ENCODE data around the gene CCL23. TPM values are rescaled to one million over a fixed set of nuclear protein-coding genes. Genes with fewer than 3 reads are reported as not detected.

Gene CCL23
- total RNA-seq, 1 experiment from 2014 or later, result not detected

Other genes with a start within 250 kb of the CCL23 start
- 22.3 and 27.4 TPM in 2 replicates for gene MMP28, start 222.3 kb downstream of the CCL23 start, total RNA-seq (2022)
- 284 and 337 TPM in 2 replicates for gene TAF15, start 208.5 kb downstream of the CCL23 start, total RNA-seq (2022)
- not detected in 2 replicates for gene HEATR9, start 149.1 kb downstream of the CCL23 start, total RNA-seq (2022)
- gene CCL5, start 137.6 kb downstream of the CCL23 start, total RNA-seq (2022), result not detected in 2 replicates
- 0.44 and 2.6 TPM in 2 replicates for gene RDM1, start 87.2 kb downstream of the CCL23 start, total RNA-seq (2022)
- not detected in 2 replicates for gene LYZL6, start 74.3 kb downstream of the CCL23 start, total RNA-seq (2022)
- gene CCL16, start 36.5 kb downstream of the CCL23 start, total RNA-seq (2022), result not detected in 2 replicates
- gene CCL14, start 31.2 kb downstream of the CCL23 start, total RNA-seq (2022), result not detected in 2 replicates
- not detected in 2 replicates for gene CCL15, start 16.4 kb downstream of the CCL23 start, total RNA-seq (2022)
- gene CCL18, start 46.3 kb upstream of the CCL23 start, total RNA-seq (2022), result not detected in 2 replicates
- not detected in 2 replicates for gene CCL3, start 72.2 kb upstream of the CCL23 start, total RNA-seq (2022)
- gene CCL4, start 85.9 kb upstream of the CCL23 start, total RNA-seq (2022), result not detected in 2 replicates
- 12.5 and 14.9 TPM in 2 replicates for gene TBC1D3B, start 158.7 kb upstream of the CCL23 start, total RNA-seq (2022)
- gene CCL3L1, start 178.8 kb upstream of the CCL23 start, total RNA-seq (2022), result not detected in 2 replicates
- not detected in 2 replicates for gene CCL4L2, start 193.1 kb upstream of the CCL23 start, total RNA-seq (2022)
- 0.96 and 1.1 TPM in 2 replicates for gene TBC1D3I, start 246.6 kb upstream of the CCL23 start, total RNA-seq (2022)

Measured in MCF 10A (cell line).